Measurements from ENCODE around the gene MTMR1. TPM values are rescaled to one million over a fixed set of nuclear protein-coding genes. Genes with fewer than 3 reads are reported as not detected.
A peak's percentile ranks its signal among the peaks of the same experiment; 100 is the strongest.

MTMR1 gene
- total RNA-seq, 1 donor: 30.2 TPM

- no peak for DNase-seq (ENCODE audit: low read depth)
- H3K4me3 ChIP-seq (ENCODE audit: low read depth, low read length): no peak overlapping the region
- TF ChIP-seq CTCF (IDR thresholded peaks at IDR 0.05; ENCODE audit: insufficient read depth, low read depth, low read length): no peak
Observed at GRCh38 chrX:150765237-150765636, 72.0 kb downstream of the MTMR1 start.

GRCh38 chrX:150765782-150766350 is 72.7 kb downstream of the MTMR1 start:
- DNase-seq (ENCODE audit: low read depth): no peak
- no peak for TF ChIP-seq CTCF (IDR thresholded peaks at IDR 0.05; ENCODE audit: insufficient read depth, low read depth, low read length)
- H3K4me3 ChIP-seq (ENCODE audit: low read depth, low read length): no peak overlapping the region

- DNase-seq (ENCODE audit: low read depth): peak; percentile 5
- no peak for TF ChIP-seq CTCF (IDR thresholded peaks at IDR 0.05; ENCODE audit: insufficient read depth, low read depth, low read length)
- H3K4me3 ChIP-seq (ENCODE audit: low read depth, low read length): no peak overlapping the region
Observed at GRCh38 chrX:150766351-150767044, 73.3 kb downstream of the MTMR1 start.

- no peak for DNase-seq (ENCODE audit: low read depth)
- TF ChIP-seq CTCF (IDR thresholded peaks at IDR 0.05; ENCODE audit: insufficient read depth, low read depth, low read length): no peak
- no peak overlapping the region for H3K4me3 ChIP-seq (ENCODE audit: low read depth, low read length)
Observed at GRCh38 chrX:150767045-150767395, 73.8 kb downstream of the MTMR1 start.

GRCh38 chrX:150767475-150768131 is 74.4 kb downstream of the MTMR1 start:
- H3K4me3 ChIP-seq (ENCODE audit: low read depth, low read length): no peak overlapping the region
- peak; percentile 96 for DNase-seq (ENCODE audit: low read depth)
- peak; percentile 7 for TF ChIP-seq CTCF (IDR thresholded peaks at IDR 0.05; ENCODE audit: insufficient read depth, low read depth, low read length)

GRCh38 chrX:150768132-150768485 is 74.9 kb downstream of the MTMR1 start:
- TF ChIP-seq CTCF (IDR thresholded peaks at IDR 0.05; ENCODE audit: insufficient read depth, low read depth, low read length): no peak
- H3K4me3 ChIP-seq (ENCODE audit: low read depth, low read length): no peak overlapping the region
- DNase-seq (ENCODE audit: low read depth): peak; percentile 93
